OCI-LY7 (cell line): ENCODE results near the gene DNER.

Experiments
- CTCF ChIP-seq: fragments of 200-600 bp; sonication (generic); conservative IDR thresholded peaks from 2 replicates; pipeline ENCODE4 v1.5.1; 2014; ENCODE audit warnings: mild to moderate bottlenecking, antibody characterized with exemption, low read length, moderate library complexity, mixed read lengths
- EZH2phosphoT487 ChIP-seq: fragments of 200-600 bp; sonication (generic); IDR thresholded peaks from 2 replicates; pipeline ENCODE4 v1.6.1; 2018; ENCODE audit warnings: low read depth, borderline replicate concordance, mild to moderate bottlenecking, mixed run types, antibody characterized with exemption, low read length, moderate library complexity, mixed read lengths

GRCh38 chr2:229475778-229476177 is 238.6 kb downstream of the DNER start:
- TF ChIP-seq CTCF (no peak), EZH2phosphoT487 (no peak)
